GM21737 (cell line): ENCODE results near the gene MCC.
"Not testable (repeated sequence)": the region's sequence is repeated elsewhere in the genome, so short reads cannot be mapped to it uniquely, and the experiment has no call there.

Experiments used
- ATAC-seq: cut with Tn5 transposase; IDR thresholded peaks from one replicate; pipeline ENCODE4 v1.9.1; 2021; ENCODE audit warnings: mild to moderate bottlenecking, moderate library complexity; ENCODE audit not compliant: unreplicated experiment

MCC gene

DNA sequence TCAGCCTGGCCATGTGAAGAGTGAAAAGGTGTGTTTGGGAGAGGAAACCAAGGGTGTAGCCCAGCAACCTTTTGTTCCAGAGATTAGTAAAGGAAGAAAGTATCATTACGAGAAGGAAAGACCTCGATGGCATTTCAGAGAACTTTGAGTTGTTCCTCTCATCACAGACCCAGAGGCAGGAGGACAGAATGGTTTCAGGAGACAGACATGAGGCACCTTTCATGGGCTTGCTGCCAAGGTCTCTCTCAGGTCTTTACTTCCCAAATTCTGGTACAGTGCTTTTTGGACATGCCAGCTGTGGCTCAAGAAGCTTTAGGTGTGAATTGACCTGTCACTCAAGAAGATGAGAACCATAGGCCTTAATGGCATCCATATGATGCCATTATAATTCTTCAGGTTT is 2.8 kb upstream of the MCC start:
- ATAC-seq: no peak

- ATAC-seq: no peak
These were observed 2.1 kb upstream of the MCC start for GRCh38 chr5:113490317-113490716.

- no peak for ATAC-seq
These were observed 1.0 kb upstream of the MCC start for GRCh38 chr5:113489299-113489698.

DNA sequence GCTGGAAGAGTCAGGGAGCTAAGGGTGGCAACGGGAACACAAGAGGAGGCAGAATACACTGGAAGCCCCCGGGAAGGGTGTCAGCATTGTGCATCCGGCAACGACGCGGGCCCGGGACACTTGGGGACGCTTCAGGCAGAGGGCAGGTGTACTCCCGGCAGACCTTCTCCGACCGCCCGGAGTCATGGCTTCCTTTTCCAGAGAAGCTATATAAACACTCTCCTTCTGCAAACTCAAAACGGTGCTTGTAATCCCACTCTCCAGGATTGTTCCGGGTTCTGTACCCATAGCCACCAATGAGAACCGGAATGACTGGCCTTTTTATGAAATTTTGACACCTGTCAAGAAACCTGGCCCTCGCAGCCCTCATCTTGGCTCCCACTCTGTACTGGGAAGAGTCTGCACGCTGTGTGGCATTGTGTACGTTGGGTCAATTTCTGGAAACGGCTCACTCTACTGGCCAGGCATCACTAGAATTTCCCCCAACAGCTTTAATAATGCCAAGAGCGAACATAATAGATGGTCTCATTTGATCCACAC is 462 bp upstream of the MCC start:
- ATAC-seq: no peak

DNA sequence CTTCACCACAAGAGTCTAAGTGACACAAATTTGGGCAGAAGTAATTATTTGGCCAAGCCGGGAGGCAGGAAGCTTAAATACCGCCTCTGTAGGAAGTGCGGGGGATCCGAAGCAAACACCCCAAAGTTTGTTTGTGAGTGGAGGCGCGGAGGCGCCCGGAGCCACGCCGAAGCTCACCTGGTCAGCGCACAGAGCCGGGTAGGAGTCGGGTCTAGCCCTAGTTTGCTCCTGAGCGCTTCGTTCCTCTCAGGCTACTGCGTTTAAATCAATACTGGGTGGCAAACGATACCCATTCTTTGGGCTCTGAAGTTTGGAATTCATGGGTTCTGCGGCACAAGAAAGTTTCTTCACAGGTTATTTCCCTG is 855 bp downstream of the MCC start:
- ATAC-seq: no peak

GRCh38 chr5:113480243-113480642 is 8.0 kb downstream of the MCC start:
- ATAC-seq: no peak

DNA sequence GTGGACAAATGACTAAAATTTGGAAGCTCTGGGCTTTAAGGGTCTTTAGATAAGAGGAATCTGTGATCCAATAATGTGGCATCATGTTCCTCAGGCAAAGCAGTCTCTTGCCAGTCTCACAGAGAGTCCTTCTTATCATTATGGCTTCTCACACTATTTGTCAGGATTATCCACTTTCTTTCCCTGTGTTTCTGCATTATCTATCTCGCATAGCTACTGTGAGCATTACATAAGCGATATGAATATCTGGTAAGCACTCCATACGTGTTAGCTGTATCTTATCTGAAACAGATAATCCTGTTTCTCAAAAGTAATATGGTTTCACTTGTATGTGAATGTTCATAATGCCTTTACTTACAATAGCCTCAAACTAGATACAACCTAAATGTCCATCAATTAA is 9.6 kb downstream of the MCC start:
- ATAC-seq: no peak

GRCh38 chr5:113474100-113474728 is 14.0 kb downstream of the MCC start:
- ATAC-seq: no peak

GRCh38 chr5:113463032-113463431 is 25.2 kb downstream of the MCC start:
- ATAC-seq: no peak

DNA sequence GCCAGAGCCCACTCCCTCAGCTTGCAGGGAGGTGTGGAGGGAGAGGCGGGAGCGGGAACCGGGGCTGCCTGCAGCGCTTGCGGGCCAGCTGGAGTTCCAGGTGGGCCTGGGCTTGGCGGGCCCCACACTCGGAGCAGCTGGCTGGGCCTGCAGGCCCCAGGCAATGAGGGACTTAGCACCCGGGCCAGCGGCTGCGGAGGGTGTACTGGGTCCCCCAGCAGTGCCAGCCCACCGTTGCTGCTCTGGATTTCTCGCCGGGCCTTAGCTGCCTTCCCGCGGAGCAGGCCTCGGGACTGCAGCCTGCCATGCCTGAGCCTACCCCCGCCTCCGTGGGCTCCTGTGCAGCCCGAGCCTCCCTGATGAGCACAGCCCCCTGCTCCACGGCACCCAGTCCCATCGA is 31.1 kb downstream of the MCC start:
- not testable (repeated sequence) for ATAC-seq

- ATAC-seq: no peak
These were observed 35.3 kb downstream of the MCC start for GRCh38 chr5:113452941-113453340.

- ATAC-seq: no peak
These were observed 36.5 kb downstream of the MCC start for GRCh38 chr5:113451797-113452196.

DNA sequence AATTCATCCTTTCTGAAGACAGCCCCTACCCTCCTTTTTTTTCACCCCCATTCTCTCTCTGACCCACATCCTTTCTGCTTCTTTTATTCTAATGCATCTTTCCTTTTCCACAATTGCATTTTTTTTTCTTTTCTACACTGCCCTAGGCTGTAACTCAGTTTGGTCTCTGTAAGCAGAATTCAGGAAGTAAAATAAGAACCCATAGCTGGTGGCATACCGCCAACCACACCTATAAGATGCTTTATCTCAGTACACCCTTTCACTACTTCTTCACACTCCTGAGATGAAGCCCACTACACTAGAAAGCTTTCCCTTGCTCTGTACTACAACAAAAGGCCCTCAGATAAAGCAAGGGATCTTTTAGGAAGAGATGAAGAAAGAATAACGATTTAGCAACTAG is 37.3 kb downstream of the MCC start:
- ATAC-seq: no peak

DNA sequence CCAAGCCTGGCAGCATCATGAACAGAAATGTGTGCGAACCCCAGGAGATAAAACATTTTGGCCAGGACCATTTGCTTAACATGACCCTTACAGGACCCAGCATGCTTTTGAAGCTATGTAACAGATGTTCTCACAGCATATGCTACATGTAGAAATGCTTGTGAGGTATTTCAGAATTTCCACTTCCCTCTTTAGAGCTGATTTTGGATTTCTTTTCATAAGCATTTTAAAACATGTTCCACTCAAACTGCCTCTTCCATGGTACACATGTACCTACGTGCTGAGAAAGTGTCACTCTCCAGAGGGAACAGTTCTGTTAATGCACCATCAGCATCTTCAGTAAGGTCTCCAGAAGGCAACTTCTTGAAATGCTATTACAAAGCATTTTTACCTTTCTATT is 37.8 kb downstream of the MCC start:
- no peak for ATAC-seq

DNA sequence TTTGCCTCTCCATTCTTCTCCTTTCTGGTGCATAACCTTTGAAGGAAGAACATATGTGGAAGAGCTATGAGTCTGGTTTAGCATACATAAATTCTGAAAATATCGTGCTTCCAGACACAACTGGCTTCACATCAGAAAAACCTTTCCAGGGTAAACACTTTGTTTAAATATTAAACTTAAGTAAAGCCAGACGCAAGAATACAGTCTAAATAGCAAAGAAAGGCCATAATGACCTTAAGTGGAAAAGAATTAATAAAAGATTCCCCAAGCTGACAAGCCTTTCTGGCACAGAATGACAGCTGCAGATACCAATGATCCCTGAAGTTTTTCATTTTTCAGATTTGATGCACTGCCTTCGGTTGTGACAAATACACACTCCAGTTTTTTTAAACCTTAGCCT is 40.0 kb downstream of the MCC start:
- ATAC-seq: no peak

DNA sequence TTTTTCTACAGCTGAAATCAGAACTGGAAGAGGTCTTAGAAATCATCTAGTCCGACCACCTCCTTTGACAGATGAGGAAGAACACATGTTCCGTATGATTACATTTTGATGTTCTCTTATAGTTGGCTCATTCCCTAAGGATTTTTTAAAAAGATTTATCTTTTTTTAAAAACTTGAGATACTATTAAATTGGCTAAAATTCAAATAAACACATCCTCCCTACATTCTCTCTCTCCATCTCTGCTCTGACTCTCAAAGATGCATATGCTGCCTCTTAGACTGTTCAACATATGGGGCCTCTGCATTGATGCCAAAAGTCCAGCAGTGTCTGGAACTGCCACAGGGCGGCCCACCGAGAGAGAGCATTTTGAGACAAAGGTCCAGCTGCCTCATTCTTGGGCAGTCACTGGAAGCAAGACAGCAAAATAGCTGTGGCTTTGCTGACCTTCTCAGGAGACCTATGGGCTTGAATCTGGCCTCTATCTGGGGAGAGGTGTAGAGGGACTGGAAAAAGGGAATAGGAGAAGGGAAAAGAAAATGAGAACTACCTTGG is 40.7 kb downstream of the MCC start:
- ATAC-seq: no peak

- ATAC-seq: no peak
These were observed 41.8 kb downstream of the MCC start for GRCh38 chr5:113446358-113446927.

DNA sequence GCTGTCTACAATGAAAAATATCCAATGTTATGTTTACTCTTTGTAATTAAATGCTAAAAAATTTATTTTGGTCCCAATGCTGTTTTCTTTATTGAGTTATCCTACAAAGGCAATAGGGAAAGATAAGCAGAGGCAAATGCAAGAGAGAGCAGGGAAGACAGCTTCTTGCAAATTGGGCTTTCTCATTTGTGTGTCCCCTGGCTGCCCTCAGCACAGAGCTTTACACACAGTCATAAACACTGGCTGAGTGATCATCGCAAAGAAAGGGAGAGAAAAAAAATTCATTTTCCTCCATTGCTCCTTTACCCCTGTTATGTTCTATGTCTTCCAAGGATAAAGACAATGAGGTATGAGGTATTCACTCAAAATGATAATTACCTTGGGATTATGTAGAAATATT is 51.1 kb downstream of the MCC start:
- ATAC-seq: no peak

- ATAC-seq: no peak
These were observed 52.7 kb downstream of the MCC start for GRCh38 chr5:113435575-113435974.

DNA sequence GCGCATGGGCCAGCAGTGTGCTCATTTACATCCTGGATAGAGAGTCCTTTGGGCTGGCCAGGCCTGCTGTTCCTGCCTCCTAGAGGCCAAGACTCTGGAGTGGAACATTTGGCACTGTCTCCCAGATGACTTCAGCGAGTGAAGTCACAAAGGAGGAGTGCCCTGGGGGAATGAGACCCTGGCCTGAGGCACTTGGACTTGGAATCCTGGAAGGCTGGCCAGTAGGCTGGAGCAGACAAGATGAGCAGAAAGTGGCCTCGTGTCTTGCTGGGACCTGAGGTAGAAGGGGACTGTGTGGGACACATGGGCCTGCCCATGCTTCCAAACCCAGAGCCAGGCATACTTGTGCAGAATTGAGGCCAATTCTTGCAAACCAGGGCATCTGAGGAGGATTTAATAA is 53.4 kb downstream of the MCC start, which contains the start of gene TSSK1B:
TSSK1B (minus strand) TSS at position 101 of the 400 bp plus-strand sequence. CDS start 150 bp downstream, outside the sequence.
- ATAC-seq: no peak

GRCh38 chr5:113433862-113434612 is 54.2 kb downstream of the MCC start:
- no peak for ATAC-seq

- no peak for ATAC-seq
These were observed 55.2 kb downstream of the MCC start for GRCh38 chr5:113433071-113433470.
